HL-60 (cell line): ENCODE results near the gene FBN1.

ENCODE experiments used
- DNase-seq, 2 experiments: peaks; one replicate each; pipeline ENCODE4 v3.0.0-alpha.2; 2010 to 2020; ENCODE audit warnings: low read depth in 1 of 2, low spot score in 1 of 2
- H3K27ac ChIP-seq: fragments of 250-450 bp; sonication (Bioruptor Pico); replicated peaks from 2 replicates; pipeline ENCODE4 v1.5.1; 2020; ENCODE audit warnings: mild to moderate bottlenecking, moderate library complexity
- H3K27me3 ChIP-seq: fragments of 250-450 bp; sonication (Bioruptor Pico); 2 replicates; pipeline ENCODE4 v1.5.1; 2021; ENCODE audit warnings: mild to moderate bottlenecking, moderate library complexity; ENCODE audit not compliant: insufficient read depth, poor library complexity, severe bottlenecking
- H3K4me3 ChIP-seq: replicated peaks from 2 replicates; pipeline ENCODE4 v1.5.1; 2011; ENCODE audit warnings: mild to moderate bottlenecking, control low read depth, low read length; ENCODE audit not compliant: insufficient read depth
- GABPA ChIP-seq: IDR thresholded peaks from 2 replicates; pipeline ENCODE4 v1.6.1; 2012; ENCODE audit warnings: low read depth
- POLR2AphosphoS5 ChIP-seq: IDR thresholded peaks from 2 replicates; pipeline ENCODE4 v1.6.1; 2012; ENCODE audit warnings: low read depth
- SPI1 ChIP-seq: IDR thresholded peaks from 2 replicates; pipeline ENCODE4 v1.6.1; 2012; ENCODE audit warnings: low read depth, mild to moderate bottlenecking, borderline replicate concordance
- TF ChIP-seq, protein P1 (sequence below): IDR thresholded peaks from one replicate; pipeline ENCODE4 v1.5.1; 2011; ENCODE audit warnings: low read length, control low read depth, inconsistent platforms; ENCODE audit not compliant: insufficient read depth
- TF ChIP-seq, protein P2 (sequence below): IDR thresholded peaks from 2 replicates; pipeline ENCODE4 v1.6.1; 2012; ENCODE audit warnings: low read depth; ENCODE audit not compliant: insufficient replicate concordance

Gene FBN1

DNA sequence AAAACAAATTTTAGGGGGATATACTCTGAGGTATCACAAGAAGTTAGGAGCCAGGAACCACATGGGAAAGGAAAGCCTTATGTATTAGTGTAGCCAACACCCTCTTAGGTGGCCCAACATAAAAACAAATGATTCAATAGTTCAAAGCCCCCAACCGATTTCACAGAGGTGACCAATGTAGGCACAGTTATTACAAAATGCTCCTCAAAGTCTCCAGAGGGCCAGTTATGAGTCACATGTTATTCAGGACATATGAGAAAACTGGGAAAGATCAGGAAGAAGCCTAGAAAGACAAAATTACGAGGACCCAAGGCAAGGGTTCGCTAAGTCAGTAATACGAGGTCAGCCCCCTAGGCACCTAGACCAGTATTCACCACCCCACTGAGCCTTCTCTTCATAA, 29.9 kb upstream of the FBN1 start:
- no peak overlapping the region for H3K27ac ChIP-seq
- DNase-seq, result no peak
- no peak overlapping the region for H3K4me3 ChIP-seq
- H3K27me3 ChIP-seq, result no peaks in the 10 kb centered on the region
- TF ChIP-seq, protein P1, sequence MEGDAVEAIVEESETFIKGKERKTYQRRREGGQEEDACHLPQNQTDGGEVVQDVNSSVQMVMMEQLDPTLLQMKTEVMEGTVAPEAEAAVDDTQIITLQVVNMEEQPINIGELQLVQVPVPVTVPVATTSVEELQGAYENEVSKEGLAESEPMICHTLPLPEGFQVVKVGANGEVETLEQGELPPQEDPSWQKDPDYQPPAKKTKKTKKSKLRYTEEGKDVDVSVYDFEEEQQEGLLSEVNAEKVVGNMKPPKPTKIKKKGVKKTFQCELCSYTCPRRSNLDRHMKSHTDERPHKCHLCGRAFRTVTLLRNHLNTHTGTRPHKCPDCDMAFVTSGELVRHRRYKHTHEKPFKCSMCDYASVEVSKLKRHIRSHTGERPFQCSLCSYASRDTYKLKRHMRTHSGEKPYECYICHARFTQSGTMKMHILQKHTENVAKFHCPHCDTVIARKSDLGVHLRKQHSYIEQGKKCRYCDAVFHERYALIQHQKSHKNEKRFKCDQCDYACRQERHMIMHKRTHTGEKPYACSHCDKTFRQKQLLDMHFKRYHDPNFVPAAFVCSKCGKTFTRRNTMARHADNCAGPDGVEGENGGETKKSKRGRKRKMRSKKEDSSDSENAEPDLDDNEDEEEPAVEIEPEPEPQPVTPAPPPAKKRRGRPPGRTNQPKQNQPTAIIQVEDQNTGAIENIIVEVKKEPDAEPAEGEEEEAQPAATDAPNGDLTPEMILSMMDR, result no peak
- no peak for TF ChIP-seq GABPA
- TF ChIP-seq SPI1, result no peak
- TF ChIP-seq, protein P2, sequence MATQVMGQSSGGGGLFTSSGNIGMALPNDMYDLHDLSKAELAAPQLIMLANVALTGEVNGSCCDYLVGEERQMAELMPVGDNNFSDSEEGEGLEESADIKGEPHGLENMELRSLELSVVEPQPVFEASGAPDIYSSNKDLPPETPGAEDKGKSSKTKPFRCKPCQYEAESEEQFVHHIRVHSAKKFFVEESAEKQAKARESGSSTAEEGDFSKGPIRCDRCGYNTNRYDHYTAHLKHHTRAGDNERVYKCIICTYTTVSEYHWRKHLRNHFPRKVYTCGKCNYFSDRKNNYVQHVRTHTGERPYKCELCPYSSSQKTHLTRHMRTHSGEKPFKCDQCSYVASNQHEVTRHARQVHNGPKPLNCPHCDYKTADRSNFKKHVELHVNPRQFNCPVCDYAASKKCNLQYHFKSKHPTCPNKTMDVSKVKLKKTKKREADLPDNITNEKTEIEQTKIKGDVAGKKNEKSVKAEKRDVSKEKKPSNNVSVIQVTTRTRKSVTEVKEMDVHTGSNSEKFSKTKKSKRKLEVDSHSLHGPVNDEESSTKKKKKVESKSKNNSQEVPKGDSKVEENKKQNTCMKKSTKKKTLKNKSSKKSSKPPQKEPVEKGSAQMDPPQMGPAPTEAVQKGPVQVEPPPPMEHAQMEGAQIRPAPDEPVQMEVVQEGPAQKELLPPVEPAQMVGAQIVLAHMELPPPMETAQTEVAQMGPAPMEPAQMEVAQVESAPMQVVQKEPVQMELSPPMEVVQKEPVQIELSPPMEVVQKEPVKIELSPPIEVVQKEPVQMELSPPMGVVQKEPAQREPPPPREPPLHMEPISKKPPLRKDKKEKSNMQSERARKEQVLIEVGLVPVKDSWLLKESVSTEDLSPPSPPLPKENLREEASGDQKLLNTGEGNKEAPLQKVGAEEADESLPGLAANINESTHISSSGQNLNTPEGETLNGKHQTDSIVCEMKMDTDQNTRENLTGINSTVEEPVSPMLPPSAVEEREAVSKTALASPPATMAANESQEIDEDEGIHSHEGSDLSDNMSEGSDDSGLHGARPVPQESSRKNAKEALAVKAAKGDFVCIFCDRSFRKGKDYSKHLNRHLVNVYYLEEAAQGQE, result no peak
- no peak for TF ChIP-seq POLR2AphosphoS5

DNA sequence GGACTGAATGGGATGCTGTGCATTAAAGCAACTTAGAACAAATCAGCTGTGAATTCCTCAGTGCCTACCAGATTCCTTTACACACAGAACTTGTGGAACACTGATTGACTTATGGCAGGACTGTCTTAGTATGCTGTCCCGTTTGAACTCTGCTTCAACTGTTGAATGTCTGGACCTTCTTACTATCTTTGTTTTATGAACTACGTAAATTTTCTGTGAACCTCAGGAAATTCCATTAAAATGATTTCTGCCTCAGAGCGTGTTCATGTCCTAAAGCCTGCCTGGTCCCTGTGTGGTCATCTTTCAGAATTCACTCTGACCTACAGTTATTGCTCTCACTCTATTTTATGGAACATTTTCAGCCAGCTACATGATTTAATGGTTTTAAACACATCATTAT, 29.4 kb upstream of the FBN1 start:
- Histone ChIP-seq H3K27me3 (no peaks in the 10 kb centered on the region), H3K27ac (no peak overlapping the region)
- no peak for DNase-seq

DNA sequence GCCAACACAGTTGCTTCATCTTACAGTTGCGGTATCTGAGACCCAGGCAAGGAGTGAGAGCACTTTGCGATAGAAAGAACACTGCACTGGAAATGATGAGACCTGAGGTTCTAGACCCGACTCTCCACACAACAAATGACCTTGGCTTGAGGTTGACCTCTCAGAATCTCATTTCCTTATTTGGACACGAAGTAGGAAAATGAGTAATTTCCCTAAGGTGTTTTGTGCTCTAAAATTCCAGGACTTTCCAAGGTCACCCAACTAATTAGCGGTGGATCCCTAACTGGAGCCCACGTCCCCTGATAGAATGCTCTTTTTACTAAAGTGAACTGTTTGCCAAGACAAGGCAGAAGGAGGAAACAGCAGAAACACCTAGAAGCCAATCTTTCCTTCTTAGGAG, 26.7 kb upstream of the FBN1 start:
- Histone ChIP-seq H3K27me3 (no peaks in the 10 kb centered on the region), H3K4me3 (no peak overlapping the region), H3K27ac (no peak overlapping the region)
- TF ChIP-seq POLR2AphosphoS5 (no peak), SPI1 (no peak), GABPA (no peak)
- TF ChIP-seq, protein P1, result no peak
- TF ChIP-seq, protein P2, result no peak
- no peak for DNase-seq

More for the DNA sequence above, 29.4 kb upstream of the FBN1 start:
- TF ChIP-seq, protein P1, result no peak
- no peak for TF ChIP-seq POLR2AphosphoS5
- TF ChIP-seq GABPA, result no peak
- TF ChIP-seq, protein P2, result no peak
- TF ChIP-seq SPI1, result no peak
- no peak overlapping the region for H3K4me3 ChIP-seq
